Subcutaneous abdominal adipose tissue (tissue), 5 donors: Measurements from ENCODE around the gene TFF1.
"Not testable (repeated sequence)": the region's sequence is repeated elsewhere in the genome, so short reads cannot be mapped to it uniquely, and the experiment has no call there.

ENCODE experiments used
- H3K27ac ChIP-seq: one replicate; pipeline ENCODE4 v1.7.0; 2013; ENCODE audit warnings: low read depth, mild to moderate bottlenecking, inconsistent platforms, low read length, moderate library complexity
- H3K27me3 ChIP-seq, 5 donors: one replicate each; pipeline ENCODE4 v1.7.0; 2013; ENCODE audit warnings: low read length in 5 of 5, inconsistent platforms in 1 of 5; ENCODE audit not compliant: control insufficient read depth in 5 of 5, insufficient read depth in 4 of 5
- H3K36me3 ChIP-seq, 5 donors: one replicate each; pipeline ENCODE4 v1.7.0; 2013; ENCODE audit warnings: low read length in 5 of 5; ENCODE audit not compliant: control insufficient read depth in 5 of 5, insufficient read depth in 5 of 5
- H3K4me1 ChIP-seq, 5 donors: one replicate each; pipeline ENCODE4 v1.7.0; 2013; ENCODE audit warnings: low read length in 5 of 5, mild to moderate bottlenecking in 3 of 5, moderate library complexity in 1 of 5; ENCODE audit not compliant: control insufficient read depth in 5 of 5, insufficient read depth in 5 of 5
- H3K4me3 ChIP-seq, 5 donors: one replicate each; pipeline ENCODE4 v1.7.0; 2013; ENCODE audit warnings: low read length in 5 of 5, low read depth in 1 of 5
- H3K9ac ChIP-seq, 5 donors: one replicate each; pipeline ENCODE4 v1.7.0; 2013; ENCODE audit warnings: low read length in 5 of 5, mild to moderate bottlenecking in 4 of 5, moderate library complexity in 3 of 5
- H3K9me3 ChIP-seq, 5 donors: one replicate each; pipeline ENCODE4 v1.7.0; 2013; ENCODE audit warnings: low read length in 5 of 5; ENCODE audit not compliant: control insufficient read depth in 5 of 5
- donor health status: healthy.
- donor health status: healthy.
- donor health status: healthy.
- donor health status: healthy.
- donor health status: healthy.

TFF1 gene

DNA sequence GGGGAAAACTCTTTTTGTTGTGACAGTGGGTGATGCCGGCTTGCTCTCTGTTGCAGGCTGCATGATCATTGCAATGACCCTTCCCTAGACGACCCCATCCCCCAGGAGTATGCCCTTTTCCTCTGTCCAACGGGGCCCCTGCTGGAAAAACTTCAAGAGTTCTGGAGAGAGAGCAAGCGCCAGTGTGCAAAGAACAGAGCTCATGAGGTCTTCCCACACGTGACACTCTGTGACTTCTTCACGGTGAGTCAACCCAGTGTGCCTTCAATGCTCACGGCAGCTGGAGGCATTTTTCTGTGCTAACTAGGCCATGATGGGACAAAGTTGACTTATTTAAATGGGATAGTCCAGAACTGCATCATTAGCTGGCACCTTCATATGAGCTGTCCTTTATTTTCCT lies 43.0 kb upstream of the TFF1 start:
- no peaks in the 10 kb centered on the region for H3K9me3 ChIP-seq
- H3K27ac ChIP-seq = no peak overlapping the region

GRCh38 chr21:42408718-42409117 lies 42.4 kb upstream of the TFF1 start:
- not testable (repeated sequence) for H3K4me1 ChIP-seq, H3K9me3 ChIP-seq
- peaks cover 10 to 36% (median 27%) of the 10 kb centered on the region in 5 donors for H3K27me3 ChIP-seq

More for the DNA sequence above, 43.0 kb upstream of the TFF1 start:
- Histone ChIP-seq H3K9ac (no peak overlapping the region), H3K36me3 (no peaks in the 10 kb centered on the region), H3K27me3 (peaks cover 10 to 40% (median 27%) of the 10 kb centered on the region in 5 donors), H3K4me3 (no peak overlapping the region), H3K4me1 (peaks cover 0 to 3% (median 0%) of the 10 kb centered on the region in 5 donors)

DNA sequence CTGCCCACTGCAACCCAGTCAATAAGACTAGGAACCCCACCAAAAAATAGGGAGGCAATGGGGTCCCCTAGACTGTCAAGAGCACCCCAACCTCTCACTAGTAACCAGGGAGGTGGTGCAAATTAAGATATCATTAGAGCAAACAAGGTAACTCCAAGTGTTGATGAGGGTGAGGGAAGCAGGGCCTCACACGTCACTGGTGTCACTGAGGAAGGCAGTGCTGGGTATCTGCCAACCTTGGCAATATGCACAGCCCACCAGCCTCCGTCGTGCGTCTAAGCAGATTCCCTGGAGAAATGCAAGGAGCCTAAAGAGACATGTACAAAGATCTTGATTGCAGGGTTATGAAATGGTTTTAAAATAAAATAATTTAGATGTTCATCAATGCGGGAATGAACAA lies 41.1 kb upstream of the TFF1 start:
- no peak overlapping the region for H3K27ac ChIP-seq

More at GRCh38 chr21:42408718-42409117, 42.4 kb upstream of the TFF1 start:
- H3K4me3 ChIP-seq, H3K27ac ChIP-seq, H3K36me3 ChIP-seq, H3K9ac ChIP-seq: not testable (repeated sequence)

DNA sequence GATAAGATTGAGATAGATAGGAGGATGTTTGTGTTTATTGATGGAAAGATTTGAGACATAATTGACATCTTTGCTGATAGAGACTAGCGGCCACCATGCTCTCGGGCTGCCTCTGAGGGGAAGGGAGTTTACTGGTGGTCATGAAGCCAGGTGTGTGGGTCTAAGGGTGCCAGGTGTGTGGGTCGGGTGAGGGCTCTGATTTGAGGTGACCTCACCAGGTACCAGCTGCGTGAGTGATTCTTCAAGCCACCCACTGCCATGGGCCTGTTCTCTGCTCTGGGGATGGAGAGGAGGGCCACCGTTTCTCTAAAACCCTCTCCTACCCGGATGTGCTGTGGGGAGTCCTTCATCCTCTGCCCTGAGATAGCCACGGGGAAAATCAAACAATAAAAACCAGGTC lies 40.5 kb upstream of the TFF1 start:
- peaks cover 5 to 23% (median 17%) of the 10 kb centered on the region in 5 donors for H3K27me3 ChIP-seq
- H3K9ac ChIP-seq = no peak overlapping the region
- no peak overlapping the region for H3K27ac ChIP-seq

More for the DNA sequence above, 41.1 kb upstream of the TFF1 start:
- Histone ChIP-seq H3K9ac (no peak overlapping the region), H3K4me3 (no peak overlapping the region), H3K4me1 (peaks cover 0 to 9% (median 4%) of the 10 kb centered on the region in 5 donors), H3K36me3 (no peaks in the 10 kb centered on the region), H3K27me3 (peaks cover 10 to 29% (median 23%) of the 10 kb centered on the region in 5 donors), H3K9me3 (no peaks in the 10 kb centered on the region)

DNA sequence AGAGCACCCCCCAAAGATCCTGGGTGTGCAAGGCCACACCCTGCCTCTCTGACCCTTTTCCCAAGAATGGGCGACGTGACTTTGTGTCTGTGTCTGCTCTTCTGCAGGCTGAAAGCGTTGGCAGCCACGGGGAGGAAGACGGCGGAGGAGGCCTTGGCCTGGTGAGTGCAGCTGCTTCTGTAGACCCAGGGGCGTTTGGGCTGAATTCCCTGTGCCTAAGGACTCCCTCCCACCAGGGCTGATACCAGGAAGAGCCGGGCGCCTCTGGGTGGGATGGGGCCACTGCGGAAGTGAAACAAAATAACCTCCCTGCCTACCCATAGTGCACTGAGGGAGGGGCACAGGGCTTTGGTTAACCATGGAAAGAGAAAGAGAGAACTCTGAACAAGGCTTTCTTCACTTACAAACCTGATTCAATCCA lies 39.9 kb upstream of the TFF1 start:
- H3K36me3 ChIP-seq = no peaks in the 10 kb centered on the region
- no peak overlapping the region for H3K27ac ChIP-seq
- no peak overlapping the region for H3K9ac ChIP-seq
- peaks cover 0 to 6% (median 4%) of the 10 kb centered on the region in 5 donors for H3K4me1 ChIP-seq
- peaks cover 4 to 19% (median 10%) of the 10 kb centered on the region in 5 donors for H3K27me3 ChIP-seq
- peaks cover 0 to 9% (median 7%) of the 10 kb centered on the region in 5 donors for H3K9me3 ChIP-seq
- no peak overlapping the region for H3K4me3 ChIP-seq

More for the DNA sequence above, 40.5 kb upstream of the TFF1 start:
- H3K4me3 ChIP-seq = no peak overlapping the region
- peaks cover 0 to 4% (median 2%) of the 10 kb centered on the region in 5 donors for H3K9me3 ChIP-seq
- H3K36me3 ChIP-seq = no peaks in the 10 kb centered on the region
- H3K4me1 ChIP-seq = peaks cover 0 to 8% (median 4%) of the 10 kb centered on the region in 5 donors

GRCh38 chr21:42405064-42406013 lies 39.0 kb upstream of the TFF1 start:
- Histone ChIP-seq H3K36me3 (no peaks in the 10 kb centered on the region), H3K4me1 (peaks cover 0 to 13% (median 4%) of the 10 kb centered on the region in 5 donors), H3K4me3 (no peak overlapping the region), H3K27me3 (peaks cover 0 to 19% (median 6%) of the 10 kb centered on the region in 5 donors), H3K9me3 (peaks cover 0 to 9% (median 7%) of the 10 kb centered on the region in 5 donors), H3K27ac (no peak overlapping the region), H3K9ac (no peak overlapping the region)

GRCh38 chr21:42404539-42404938 lies 38.2 kb upstream of the TFF1 start:
- Histone ChIP-seq H3K9ac (no peak overlapping the region), H3K27me3 (peaks cover 0 to 13% (median 5%) of the 10 kb centered on the region in 5 donors), H3K4me3 (no peak overlapping the region), H3K36me3 (no peaks in the 10 kb centered on the region), H3K27ac (no peak overlapping the region), H3K9me3 (peaks cover 0 to 9% (median 7%) of the 10 kb centered on the region in 5 donors), H3K4me1 (peaks cover 0 to 15% (median 4%) of the 10 kb centered on the region in 5 donors)

GRCh38 chr21:42403611-42404231 lies 37.4 kb upstream of the TFF1 start, which contains the start of gene UBASH3A:
Gene UBASH3A, plus strand, starts transcription at chr21:42403902. Its CDS starts 44 bp downstream, at chr21:42403946.
- Histone ChIP-seq H3K36me3 (no peaks in the 10 kb centered on the region), H3K27me3 (peaks cover 0 to 8% (median 3%) of the 10 kb centered on the region in 5 donors), H3K9me3 (peaks cover 0 to 9% (median 7%) of the 10 kb centered on the region in 5 donors), H3K27ac (no peak within 1 kb of the TSS), H3K9ac (no peak within 1 kb of the TSS), H3K4me1 (peaks cover 0 to 15% (median 4%) of the 10 kb centered on the region in 5 donors), H3K4me3 (no peak within 1 kb of the TSS)

DNA sequence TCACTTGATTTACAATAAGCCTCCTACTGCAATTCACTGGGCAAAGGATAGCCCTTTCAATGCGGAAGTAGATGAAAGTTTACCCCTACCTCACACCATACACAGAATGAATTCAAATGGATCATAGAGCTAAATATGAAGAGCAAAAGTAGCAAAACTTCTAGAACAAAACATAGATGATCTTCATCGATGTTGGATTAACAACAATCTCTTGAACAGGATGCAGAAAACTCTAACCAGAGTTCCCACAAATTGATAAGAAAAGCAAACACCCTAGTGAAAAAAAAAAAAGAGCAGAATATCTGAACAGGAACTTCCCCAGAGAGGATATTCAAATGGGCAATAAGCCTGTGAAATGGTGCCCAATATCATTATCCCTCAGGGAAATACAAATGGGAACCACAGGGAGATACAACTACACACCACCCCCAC lies 35.5 kb upstream of the TFF1 start:
- no peak overlapping the region for H3K27ac ChIP-seq
- H3K9me3 ChIP-seq = peaks cover 0 to 9% (median 7%) of the 10 kb centered on the region in 5 donors
- H3K36me3 ChIP-seq = no peaks in the 10 kb centered on the region
- peaks cover 0 to 15% (median 4%) of the 10 kb centered on the region in 5 donors for H3K4me1 ChIP-seq
- no peak overlapping the region for H3K9ac ChIP-seq
- H3K4me3 ChIP-seq = no peak overlapping the region
- H3K27me3 ChIP-seq = peaks cover 0 to 5% (median 0%) of the 10 kb centered on the region in 5 donors
